GM21737 (cell line): Measurements from ENCODE around the gene FXYD4.
"Not testable (repeated sequence)": the region's sequence is repeated elsewhere in the genome, so short reads cannot be mapped to it uniquely, and the experiment has no call there.

Experiments used
- ATAC-seq: cut with Tn5 transposase; IDR thresholded peaks from one replicate; pipeline ENCODE4 v1.9.1; 2021; ENCODE audit warnings: mild to moderate bottlenecking, moderate library complexity; ENCODE audit not compliant: unreplicated experiment

Gene FXYD4, protein sequence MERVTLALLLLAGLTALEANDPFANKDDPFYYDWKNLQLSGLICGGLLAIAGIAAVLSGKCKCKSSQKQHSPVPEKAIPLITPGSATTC

DNA sequence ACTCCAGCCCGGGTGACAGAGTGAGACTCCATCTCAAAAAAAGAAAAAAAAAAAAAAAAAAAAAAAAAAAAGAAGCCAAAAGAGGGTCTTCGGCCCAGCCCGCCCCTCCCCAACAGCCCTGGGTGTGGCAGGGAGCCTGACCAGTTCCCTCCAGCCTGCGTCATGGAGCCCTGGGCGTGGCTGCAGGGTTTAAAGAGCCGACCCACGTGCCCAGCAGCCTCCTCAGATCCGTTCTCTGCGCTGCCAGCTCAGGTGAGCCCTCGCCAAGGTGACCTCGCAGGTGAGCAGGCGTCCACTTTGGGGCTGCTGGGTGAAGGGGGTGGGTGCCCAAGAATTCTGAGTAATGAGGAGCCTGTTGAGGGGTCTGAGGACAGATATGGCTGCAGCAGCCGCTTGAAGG lies at the start of gene FXYD4:
Gene FXYD4, plus strand, starts transcription at position 219 of the 400 bp plus-strand sequence. CDS start 2,111 bp downstream, outside the sequence.
- no peak for ATAC-seq

DNA sequence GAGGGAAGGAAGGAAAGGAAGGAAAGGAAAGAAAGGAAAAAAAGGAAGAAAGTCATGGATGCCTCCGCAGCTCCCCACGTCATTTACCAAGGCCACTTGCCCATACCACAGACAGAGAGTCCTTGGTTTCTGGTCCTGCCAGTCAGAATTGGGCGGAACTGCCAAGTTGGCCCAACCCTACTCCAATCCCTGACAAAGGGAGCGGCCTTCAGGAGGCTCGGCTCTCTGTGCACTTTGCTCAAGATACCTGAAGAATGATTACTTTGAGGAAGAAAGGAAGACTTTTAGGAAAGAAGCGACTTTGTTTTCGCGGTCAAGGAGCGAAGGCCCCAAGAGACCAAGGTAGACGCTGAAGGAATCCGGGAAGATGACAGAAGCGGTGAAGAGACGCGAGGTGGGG lies 49.1 kb upstream of the FXYD4 start:
- no peak for ATAC-seq

DNA sequence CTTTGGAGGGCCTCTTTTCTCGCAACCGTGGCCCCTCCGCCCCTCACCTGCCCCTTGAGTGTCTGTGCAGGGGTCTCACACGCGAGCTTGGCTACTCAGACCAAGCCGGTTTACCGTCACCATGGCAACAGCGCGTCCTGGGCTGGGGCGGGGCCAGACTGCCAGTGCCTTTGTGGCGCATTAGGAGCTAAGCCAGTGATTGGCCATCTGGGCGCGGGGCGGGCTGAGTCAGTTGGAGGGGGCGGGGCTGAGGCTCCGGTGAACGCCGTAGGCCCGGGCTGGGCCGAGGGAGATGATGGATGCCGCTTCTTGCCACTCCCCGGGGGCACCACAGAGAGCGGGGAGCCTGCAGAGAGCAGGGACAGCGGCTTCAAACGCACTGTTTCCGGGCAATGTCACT lies 48.7 kb upstream of the FXYD4 start:
- no peak for ATAC-seq

DNA sequence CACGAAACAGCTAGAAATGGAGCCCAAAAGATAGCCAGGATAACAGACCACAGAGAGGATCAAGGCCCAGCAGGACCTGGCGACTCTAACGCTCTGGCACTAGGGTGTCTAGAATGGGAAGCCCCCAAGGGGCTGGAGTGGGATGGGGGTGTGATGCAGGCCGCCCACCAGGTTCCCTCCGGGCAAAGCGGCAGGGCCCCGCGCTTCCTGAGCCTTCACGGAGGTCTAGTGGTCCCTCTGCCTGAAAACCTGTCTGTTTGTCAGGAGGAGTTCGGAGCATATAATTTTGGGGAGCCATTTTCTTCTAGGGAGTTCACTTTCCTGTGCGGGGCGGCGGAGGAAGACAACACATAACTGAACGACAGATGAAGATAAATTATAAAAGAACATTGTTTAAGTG lies 48.2 kb upstream of the FXYD4 start:
- ATAC-seq, result no peak

DNA sequence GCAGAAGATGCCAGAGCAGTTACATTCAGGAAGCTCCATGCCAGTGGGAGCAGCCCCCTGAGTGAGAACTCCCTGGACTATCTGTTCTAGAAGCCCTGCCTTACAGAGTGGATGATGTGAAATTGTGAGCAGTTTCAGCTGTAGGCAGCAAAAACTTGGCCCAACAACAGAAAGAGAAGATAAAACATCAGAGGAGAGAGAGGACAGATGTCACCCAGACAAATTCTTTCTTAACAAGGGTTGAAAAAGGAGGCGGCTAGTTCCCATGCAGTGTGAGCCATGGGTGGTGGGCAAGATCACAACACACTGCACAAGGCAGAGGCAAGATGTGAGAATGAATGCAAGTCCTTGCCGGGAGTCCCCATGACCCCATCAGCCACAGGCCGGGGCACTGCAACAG lies 46.6 kb upstream of the FXYD4 start:
- no peak for ATAC-seq

DNA sequence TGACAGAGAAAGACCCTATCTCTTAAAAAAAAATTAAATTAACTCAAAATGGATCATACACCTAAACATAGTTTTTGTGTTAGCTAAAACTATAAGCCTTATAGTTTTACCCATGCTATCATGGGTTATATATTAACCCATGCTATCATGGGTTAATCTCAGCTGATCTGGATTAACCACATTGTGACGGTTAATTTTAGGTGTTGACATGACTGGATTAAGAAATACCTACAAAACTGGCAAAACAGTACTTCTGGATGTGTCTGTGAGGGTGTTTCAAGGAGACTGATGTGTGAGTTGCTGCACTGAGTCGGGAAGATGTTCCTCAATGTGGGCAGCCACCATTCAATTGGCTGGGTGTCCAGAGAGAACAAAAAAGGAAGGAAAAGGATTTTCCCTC lies 44.3 kb upstream of the FXYD4 start:
- no peak for ATAC-seq

DNA sequence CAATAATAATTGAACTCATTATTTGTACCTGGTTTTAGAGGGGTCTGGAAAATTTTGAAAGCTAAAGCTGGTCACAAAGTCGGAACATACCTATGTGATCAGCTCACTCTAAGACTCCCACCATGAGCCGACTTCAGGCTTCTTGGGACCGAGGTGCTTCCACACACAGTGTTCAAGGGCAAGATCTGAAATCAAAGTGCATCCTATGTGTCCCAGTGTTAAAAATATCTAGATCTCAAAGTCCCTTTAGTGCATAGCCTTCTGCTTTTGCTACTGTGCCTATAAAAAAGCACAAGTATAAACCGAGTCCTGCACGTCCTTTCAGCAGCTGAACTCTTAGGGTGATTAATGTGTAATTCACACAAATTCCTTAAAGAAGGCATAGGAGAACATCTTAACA lies 43.5 kb upstream of the FXYD4 start:
- ATAC-seq, result no peak

DNA sequence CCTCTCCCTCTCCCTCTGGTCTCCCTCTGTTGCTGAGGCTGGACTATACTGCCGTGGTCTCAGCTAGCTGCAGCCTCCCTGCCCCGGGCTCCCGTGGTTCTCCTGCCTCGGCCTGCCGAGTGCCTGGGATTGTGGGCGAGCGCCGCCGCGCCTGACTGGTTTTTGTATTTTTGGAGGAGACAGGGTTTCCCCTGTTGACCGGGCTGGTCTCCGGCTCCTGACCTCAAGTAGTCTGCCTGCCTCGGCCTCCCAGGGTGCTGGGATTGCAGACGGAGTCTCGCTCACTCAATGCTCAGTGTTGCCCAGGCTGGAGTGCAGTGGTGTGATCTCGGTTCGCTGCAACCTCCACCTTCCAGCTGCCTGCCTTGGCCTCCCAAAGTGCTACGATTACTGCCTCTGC lies 42.6 kb upstream of the FXYD4 start:
- ATAC-seq, result not testable (repeated sequence)

DNA sequence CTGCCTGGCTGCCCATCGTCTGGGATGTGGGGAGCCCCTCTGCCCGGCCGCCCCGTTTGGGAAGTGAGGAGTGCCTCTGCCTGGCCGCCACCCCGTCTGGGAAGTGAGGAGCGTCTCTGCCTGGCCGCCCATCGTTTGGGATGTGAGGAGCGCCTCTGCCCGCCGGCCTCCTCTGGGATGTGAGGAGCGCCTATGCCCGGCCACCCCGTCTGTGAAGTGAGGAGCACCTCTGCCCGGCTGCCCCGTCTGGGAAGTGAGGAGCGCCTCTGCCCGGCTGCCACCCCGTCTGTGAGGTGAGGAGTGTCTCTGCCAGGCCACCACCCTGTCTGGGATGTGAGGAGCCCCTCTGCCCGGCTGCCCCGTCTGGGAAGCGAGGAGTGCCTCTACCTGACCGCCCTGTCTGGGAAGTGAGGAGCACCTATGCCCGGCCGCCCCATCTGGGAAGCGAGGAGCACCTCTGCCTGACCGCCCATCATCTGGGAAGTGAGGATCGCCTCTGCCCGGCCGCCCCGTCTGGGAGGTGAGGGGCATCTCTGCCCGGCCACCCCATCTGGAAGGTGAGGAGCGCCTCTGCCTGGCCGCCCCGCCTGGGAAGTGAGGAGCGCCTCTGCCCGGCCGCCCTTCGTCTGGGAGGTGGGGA lies 42.1 kb upstream of the FXYD4 start:
- ATAC-seq, result not testable (repeated sequence)

DNA sequence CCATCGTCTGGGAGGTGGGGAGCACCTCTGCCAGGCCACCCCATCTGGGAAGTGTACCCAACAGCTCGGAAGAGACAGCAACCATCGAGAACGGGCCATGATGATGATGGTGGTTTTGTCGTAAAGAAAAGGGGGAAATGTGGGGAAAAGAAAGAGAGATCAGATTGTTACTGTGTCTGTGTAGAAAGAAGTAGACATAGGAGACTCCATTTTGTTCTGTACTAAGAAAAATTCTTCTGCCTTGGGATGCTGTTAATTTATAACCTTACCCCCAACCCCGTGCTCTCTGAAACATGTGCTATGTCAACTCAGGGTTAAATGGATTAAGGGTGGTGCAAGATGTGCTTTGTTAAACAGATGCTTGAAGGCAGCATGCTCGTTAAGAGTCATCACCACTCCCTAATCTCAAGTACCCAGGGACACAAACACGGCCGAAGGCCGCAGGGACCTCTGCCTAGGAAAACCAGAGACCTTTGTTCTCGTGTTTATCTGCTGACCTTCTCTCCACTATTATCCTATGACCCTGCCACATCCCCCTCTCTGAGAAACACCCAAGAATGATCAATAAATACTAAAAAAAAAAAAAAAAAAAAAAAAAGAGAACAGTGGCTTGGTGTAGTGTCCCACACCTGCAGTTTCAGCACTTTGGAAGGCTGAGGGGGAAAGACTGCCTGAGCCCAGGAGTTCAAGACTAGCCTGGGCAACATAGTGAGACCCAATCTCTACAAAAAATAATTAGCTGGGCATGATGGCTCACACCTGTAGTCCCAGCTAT lies 41.2 kb upstream of the FXYD4 start:
- ATAC-seq, result not testable (repeated sequence)

DNA sequence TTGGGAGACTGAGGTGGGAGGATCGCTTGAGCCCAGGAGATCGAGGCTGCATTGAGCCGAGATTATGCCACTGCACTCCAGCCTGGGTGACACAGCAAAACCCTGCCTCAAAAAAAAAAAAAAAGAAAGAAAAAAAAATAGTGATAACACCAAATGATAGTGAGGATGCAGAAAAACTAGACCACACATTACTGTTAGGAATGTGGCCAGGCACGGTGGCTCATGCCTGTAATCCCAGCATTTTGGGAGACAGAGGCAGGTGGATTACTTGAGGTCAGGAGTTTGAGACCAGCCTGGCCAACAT lies 40.7 kb upstream of the FXYD4 start:
- not testable (repeated sequence) for ATAC-seq

DNA sequence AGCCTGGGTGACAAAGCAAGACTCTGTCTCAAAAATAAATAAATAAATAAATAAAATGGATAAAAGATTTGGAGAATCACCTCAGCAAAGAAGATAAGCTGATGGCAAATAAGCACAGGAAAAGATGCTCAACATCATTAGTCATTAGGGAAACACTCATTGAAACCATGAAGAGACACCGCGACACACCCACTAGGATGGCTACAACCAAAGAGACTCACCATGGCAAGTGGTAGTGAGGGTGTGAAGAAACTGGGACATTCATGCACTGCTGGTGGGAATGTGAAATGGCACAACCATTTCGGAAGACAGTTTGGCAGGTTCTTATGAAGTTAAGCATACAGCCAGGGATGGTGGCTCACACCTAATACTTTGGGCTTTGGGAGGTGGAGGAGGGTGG lies 37.8 kb upstream of the FXYD4 start:
- no peak for ATAC-seq

DNA sequence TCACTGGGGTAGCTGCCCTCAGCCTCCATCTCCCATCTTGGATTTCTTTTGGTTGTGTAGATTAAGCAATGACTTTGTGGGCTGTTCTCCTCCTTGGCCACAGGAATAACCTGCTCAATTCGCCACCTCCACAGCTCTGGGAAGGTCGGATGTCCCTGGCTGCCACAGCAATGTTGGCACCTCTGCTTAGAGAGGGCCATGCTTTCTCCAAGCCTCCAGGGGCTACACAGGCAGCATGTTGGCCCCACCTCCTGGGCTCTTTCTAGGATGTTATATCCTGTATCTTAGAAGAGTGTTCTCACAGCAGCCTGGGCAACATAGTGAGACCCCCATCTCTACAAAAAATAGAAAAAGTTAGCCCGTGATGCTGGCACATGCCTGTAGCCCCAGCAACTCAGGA lies 35.4 kb upstream of the FXYD4 start:
- ATAC-seq, result no peak

DNA sequence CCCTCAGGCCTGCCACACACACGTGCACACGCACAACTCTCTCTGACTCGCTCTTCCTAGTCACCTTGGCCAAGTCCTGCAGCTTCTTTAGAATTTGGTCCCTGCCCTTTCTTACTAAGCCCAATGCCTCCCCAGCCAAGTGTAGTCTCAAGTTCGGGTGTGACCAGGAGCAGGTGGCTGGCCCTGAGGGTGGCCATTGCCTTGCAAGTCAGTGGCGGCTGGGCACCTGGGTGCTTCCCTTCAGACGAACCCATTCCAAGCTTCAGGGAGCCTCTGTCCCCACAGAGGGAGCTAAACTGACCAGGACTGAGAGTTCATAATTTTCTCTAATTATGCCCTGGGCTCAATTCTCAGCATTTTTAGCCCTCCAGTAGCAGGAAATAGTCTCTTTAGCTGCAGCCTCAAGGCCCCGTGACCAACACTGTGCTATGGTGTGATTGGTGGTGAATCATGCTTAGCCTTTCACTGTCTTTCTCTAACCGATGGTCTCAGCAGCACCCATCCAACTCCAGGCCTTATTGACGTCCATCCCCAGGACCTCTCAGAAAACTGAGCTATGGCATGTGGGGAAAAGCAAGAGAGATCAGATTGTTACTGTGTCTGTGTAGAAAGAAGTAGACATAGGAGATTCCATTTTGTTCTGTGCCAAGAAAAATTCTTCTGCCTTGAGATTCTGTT lies 34.7 kb upstream of the FXYD4 start:
- no peak for ATAC-seq

DNA sequence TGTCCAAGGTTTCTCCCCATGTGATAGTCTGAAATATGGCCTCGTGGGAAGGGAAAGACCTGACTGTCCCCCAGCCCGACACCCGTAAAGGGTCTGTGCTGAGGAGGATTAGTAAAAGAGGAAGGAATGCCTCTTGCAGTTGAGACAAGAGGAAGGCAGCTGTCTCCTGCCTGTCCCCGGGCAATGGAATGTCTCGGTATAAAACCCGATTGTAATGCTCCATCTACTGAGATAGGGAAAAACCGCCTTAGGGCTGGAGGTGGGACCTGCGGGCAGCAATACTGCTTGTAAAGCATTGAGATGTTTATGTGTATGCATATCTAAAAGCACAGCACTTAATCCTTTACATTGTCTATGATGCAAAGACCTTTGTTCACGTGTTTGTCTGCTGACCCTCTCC lies 33.9 kb upstream of the FXYD4 start:
- ATAC-seq, result not testable (repeated sequence)

DNA sequence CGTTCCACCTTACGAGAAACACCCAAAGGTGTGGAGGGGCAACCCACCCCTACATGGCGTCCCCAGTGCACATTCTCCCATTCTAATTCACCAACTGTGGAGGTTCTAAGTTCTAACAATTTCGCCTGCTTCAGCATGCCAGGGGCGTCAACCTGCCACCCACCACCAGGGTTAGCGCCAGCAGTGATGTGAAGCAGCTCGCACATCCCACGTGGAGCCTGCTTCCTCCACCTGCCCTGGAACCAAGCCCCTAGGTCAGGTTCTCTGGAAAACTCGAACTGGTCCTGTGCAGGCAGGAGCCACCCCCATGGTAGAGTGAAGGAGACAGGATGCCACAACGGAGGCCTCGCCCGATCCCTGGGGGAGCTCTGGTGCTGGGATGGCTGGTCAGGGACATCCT lies 33.3 kb upstream of the FXYD4 start:
- ATAC-seq, result no peak

DNA sequence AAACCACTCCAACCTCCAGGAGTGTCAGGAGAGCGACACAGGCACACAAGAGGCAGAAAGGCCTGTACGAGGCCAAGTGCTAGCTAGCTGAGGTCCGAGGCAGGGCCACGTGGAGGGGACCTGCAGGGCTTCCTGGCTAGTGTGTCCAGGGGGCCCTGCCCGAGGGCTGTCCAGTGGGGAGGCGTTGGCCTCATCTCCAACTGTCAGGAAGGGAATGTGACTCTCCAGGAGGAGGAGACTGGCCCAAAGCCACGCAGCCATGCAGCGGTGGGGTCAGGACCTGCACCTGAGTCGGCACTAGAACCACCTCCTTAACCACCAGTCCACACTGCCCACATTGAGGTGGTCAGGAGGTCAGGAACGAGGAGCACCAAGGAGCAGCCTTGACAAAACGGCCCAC lies 32.3 kb upstream of the FXYD4 start:
- no peak for ATAC-seq

DNA sequence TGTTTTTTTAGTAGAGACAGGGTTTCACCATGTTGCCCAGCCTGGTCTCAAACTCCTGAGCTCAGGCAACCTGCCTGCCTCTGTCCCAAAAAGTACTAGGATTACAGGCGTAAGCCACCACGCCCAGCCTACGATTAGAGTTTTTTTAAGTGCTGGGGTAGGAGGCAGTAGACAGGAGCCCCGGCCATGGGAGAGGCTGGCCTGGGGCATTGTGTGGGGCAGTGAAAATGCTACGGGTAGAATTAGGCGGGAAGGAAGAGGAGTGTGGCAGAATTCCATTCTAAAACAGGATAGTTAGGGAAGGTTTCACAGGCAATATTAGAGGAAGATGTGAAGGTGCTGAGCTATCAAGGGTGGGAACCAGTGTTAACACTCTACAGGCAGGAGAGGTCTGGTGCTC lies 31.3 kb upstream of the FXYD4 start:
- no peak for ATAC-seq

DNA sequence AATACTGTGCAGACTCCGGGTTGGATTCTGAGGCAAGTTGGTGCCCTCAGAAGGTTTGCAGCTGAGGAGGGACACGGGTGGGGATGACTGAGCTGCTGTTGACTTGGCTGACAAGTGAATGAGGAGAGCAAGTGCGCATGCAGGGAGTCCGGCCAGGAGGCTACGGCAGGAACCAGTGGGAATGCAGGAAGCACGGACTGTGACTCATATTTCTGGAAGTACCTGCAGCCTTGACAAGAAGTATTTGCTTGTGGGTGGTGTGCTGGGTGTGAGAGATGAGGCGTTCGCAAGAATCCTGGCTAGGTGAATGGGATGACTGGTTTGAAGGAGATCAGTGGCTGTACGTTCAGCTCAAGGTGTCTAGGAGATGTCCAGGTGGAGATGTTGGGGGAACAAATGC lies 30.8 kb upstream of the FXYD4 start:
- ATAC-seq, result no peak

DNA sequence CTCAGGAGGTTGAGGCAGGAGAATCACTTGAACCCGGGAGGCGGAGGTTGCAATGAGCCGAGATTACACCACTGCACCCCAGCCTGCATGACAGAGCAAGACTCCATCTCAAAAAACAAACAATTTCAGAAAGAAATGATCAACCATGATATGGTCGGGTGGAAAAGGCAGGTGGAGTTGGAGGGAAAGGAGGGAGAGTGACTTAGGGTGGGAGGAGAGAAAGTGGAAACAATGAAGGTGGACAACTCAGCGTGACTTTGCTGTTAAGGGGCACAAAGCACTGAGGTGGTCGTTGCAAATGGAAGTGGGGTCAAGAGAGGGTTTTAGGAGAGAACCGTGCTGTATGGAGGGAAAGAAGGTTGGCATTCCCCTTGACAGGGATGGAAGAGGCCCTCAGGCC lies 30.0 kb upstream of the FXYD4 start:
- ATAC-seq, result no peak

DNA sequence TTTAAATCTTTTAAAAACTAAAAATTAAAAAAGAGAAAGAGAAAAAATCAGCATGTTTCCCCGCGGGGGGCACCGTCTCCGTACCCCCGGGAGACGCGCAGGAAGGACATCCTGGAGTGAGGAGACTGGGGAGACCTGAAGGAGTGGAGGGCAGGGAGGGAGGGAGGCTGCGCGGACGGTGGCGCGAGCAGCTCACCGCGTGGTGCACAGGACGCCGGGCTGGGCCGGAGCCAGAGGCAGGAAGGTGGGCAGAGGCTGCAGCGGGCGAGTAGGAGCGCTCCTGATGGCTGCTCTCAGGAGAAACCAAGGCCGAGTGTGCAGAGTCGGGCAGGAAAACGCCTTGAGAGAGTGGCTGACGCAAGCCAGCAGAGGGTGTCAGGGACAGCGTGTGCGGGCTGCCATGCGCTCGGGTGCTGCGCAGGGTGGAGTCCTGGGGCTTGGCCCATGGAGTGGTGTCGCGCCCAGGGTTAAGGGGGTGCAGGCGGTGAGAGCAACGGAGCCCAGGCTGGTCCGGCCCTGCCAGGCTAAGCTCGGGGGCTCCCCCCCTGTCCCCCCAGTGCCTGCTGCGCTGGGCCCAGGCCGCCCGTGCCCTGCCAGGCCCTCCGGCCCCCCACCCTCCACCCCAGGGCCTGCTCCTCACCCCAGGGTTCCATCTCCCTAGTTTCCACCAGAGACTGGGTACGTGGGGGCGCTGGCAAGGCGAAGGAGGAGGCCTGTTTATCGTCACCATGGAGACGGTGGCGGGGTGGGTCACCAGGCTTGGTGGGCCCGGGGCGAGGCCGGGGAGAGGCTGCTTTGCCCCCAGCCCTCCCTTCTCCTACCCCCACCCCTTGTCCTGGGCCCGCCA lies 28.9 kb upstream of the FXYD4 start:
- no peak for ATAC-seq
